Measurements from ENCODE around the gene CTTNBP2NL. TPM values are rescaled to one million over a fixed set of nuclear protein-coding genes. Genes with fewer than 3 reads are reported as not detected.
"Not testable (repeated sequence)": the region's sequence is repeated elsewhere in the genome, so short reads cannot be mapped to it uniquely, and the experiment has no call there.

CTTNBP2NL gene
- total RNA-seq, 4 donors from 2014 or later: 25.9 to 59.4 (median 49.3) TPM

DNA sequence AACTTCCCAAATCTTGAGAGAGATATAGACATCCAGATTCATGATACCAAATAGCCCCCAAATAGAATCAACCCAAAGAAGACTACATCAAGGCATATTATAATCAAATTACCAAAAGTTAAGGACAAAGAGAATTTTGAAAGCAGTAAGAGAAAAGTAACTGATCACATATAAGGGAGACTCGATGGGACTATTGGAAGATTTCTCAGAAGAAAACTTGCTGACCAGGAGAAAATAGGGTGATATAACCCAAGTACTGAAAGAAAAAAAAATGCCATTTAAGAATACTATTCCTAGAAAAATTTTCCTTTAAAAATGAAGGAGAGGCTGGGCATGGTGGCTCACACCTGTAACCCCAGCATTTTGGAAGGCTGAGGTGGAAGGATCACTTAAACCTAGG, 82.3 kb downstream of the CTTNBP2NL start:
- Histone ChIP-seq H3K9me3 (peaks cover 14% of the 10 kb centered on the region), H3K36me3 (no peaks in the 10 kb centered on the region), H3K27me3 (no peaks in the 10 kb centered on the region), H3K4me1 (no peaks in the 10 kb centered on the region), H3K4me3 (no peak overlapping the region), H3K27ac (no peak overlapping the region)
- no peak for DNase-seq (ENCODE audit: low spot score in 2 of 2)
- TF ChIP-seq, protein P1, sequence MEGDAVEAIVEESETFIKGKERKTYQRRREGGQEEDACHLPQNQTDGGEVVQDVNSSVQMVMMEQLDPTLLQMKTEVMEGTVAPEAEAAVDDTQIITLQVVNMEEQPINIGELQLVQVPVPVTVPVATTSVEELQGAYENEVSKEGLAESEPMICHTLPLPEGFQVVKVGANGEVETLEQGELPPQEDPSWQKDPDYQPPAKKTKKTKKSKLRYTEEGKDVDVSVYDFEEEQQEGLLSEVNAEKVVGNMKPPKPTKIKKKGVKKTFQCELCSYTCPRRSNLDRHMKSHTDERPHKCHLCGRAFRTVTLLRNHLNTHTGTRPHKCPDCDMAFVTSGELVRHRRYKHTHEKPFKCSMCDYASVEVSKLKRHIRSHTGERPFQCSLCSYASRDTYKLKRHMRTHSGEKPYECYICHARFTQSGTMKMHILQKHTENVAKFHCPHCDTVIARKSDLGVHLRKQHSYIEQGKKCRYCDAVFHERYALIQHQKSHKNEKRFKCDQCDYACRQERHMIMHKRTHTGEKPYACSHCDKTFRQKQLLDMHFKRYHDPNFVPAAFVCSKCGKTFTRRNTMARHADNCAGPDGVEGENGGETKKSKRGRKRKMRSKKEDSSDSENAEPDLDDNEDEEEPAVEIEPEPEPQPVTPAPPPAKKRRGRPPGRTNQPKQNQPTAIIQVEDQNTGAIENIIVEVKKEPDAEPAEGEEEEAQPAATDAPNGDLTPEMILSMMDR (IDR thresholded peaks at IDR 0.05): no peak
- TF ChIP-seq POLR2AphosphoS5 (IDR thresholded peaks at IDR 0.05) (no peak), EP300 (IDR thresholded peaks at IDR 0.05) (no peak), POLR2A (IDR thresholded peaks at IDR 0.05) (no peak)
- WGBS: 94% methylated on average over 1 of the region's 1 CpG

DNA sequence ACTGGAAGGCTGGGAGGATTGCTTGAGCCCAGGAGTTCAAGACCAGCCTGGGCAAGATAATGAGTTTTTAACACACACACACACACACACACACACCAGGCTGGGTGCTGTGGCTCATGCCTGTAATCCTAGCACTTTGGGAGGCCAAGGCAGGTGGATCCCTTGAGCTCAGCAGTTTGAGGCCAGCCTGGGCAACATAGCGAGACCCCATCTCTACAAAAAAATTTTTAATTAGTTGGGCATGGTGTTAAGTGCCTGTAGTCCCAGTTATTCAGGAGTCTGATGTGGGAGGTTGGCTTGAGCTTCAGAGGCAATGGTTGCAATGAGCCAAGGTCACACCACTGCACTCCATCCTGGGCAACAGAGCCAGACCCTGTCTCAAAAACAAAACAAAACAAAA, 90.0 kb downstream of the CTTNBP2NL start:
- DNase-seq (ENCODE audit: low spot score in 2 of 2); H3K27me3 ChIP-seq; H3K4me1 ChIP-seq; H3K4me3 ChIP-seq; H3K36me3 ChIP-seq; H3K9me3 ChIP-seq; H3K27ac ChIP-seq: not testable (repeated sequence)
- 100% methylated on average over 1 of the region's 1 CpG for WGBS

DNA sequence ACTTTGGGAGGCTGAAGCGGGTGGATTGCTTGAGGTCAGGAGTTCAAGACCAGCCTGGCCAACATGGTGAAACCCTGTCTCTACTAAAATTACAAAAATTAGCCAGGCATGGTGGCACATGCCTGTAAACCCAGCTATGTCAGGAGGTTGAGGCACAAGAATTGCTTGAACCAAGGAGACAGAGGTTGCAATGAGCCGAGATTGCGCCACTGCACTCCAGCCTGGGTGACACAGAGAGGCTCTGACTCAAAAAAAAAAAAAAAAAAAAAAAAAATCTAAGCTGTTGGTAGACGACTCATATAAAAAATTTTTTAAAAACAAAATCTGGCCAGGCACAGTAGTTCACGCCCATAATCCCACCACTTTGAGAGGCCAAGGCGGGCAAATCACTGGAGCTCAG, 91.7 kb downstream of the CTTNBP2NL start:
- not testable (repeated sequence) for H3K27me3 ChIP-seq; DNase-seq (ENCODE audit: low spot score in 2 of 2); H3K27ac ChIP-seq; H3K36me3 ChIP-seq; H3K4me1 ChIP-seq; H3K4me3 ChIP-seq; H3K9me3 ChIP-seq
- WGBS: 88% methylated on average over 6 of the region's 6 CpGs

DNA sequence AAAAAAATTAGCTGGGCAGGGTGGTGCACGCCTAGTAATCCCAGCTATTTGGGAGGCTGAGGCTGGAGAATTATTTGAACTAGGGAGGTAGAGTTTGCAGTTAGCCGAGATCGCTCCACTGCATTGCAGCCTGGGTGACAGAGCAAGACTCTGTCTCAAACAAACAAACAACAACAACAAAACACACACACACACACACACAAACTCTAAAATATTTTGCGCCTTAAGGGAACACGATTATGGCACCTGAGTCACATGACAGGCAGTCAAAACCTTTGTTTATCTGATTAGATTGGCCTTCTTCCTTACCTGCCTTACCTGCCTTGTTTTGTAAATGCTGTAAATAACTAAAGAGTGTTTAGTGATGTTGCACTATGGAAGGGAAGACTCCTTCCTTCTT, 92.1 kb downstream of the CTTNBP2NL start:
- no peak overlapping the region for H3K27ac ChIP-seq
- H3K27me3 ChIP-seq: no peaks in the 10 kb centered on the region
- H3K4me3 ChIP-seq: no peak overlapping the region
- WGBS: 95% methylated on average over 5 of the region's 5 CpGs
- no peaks in the 10 kb centered on the region for H3K36me3 ChIP-seq
- DNase-seq (ENCODE audit: low spot score in 2 of 2): no peak
- TF ChIP-seq POLR2A (IDR thresholded peaks at IDR 0.05) (no peak), POLR2AphosphoS5 (IDR thresholded peaks at IDR 0.05) (no peak), EP300 (IDR thresholded peaks at IDR 0.05) (no peak)
- TF ChIP-seq, protein P1 (IDR thresholded peaks at IDR 0.05): no peak
- H3K4me1 ChIP-seq: no peaks in the 10 kb centered on the region
- no peaks in the 10 kb centered on the region for H3K9me3 ChIP-seq

DNA sequence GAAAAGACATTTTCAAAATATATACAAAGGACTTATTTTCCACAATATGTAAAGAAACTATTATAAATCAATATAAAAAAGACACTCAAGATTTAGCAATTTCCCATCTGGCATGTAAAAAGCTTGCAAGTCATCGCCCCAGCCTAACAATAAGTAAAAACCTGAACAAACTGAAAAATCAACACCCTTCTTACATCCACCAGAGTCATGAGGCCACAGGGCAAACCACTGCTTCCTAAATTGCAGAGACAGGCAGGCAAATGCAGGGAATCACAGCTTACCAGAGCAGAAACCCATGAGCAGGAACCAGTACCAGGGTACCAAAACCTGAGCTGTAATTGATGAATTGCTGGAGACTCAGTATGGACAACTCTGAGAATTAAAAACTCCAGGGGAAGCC, 96.1 kb downstream of the CTTNBP2NL start:
- DNase-seq (ENCODE audit: low spot score in 2 of 2): no peak
- Histone ChIP-seq H3K4me3 (no peak overlapping the region), H3K27ac (no peak overlapping the region), H3K9me3 (no peaks in the 10 kb centered on the region), H3K36me3 (no peaks in the 10 kb centered on the region), H3K4me1 (no peaks in the 10 kb centered on the region), H3K27me3 (no peaks in the 10 kb centered on the region)
- 90% methylated on average over 1 of the region's 1 CpG for whole genome bisulfite sequencing
- no peak for TF ChIP-seq POLR2AphosphoS5 (IDR thresholded peaks at IDR 0.05)
- no peak for TF ChIP-seq EP300 (IDR thresholded peaks at IDR 0.05)
- TF ChIP-seq, protein P1 (IDR thresholded peaks at IDR 0.05): no peak
- TF ChIP-seq POLR2A (IDR thresholded peaks at IDR 0.05): no peak

DNA sequence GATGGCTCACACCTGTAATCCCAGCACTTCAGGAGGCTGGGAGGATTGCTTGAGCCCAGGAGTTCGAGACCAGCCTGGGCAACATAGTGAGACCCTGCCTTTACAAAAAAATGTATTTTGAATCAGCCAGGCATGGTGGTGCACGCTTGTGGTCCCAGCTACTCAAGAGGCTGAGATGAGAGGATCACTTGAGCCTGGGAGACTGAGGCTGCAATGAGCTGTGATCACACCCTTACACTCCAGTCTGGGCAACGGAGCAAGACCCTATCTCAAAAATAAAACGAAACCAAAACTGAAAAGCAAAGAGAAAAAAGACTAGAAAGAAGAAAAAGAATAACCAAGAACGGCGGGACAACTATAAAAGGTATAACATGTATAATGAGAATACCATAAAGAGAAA, 97.3 kb downstream of the CTTNBP2NL start:
- no peak for DNase-seq (ENCODE audit: low spot score in 2 of 2)
- 96% methylated on average over 6 of the region's 6 CpGs for WGBS
- Histone ChIP-seq H3K36me3 (no peaks in the 10 kb centered on the region), H3K9me3 (no peaks in the 10 kb centered on the region), H3K27me3 (no peaks in the 10 kb centered on the region), H3K4me3 (no peak overlapping the region), H3K4me1 (no peaks in the 10 kb centered on the region), H3K27ac (no peak overlapping the region)
- TF ChIP-seq EP300 (IDR thresholded peaks at IDR 0.05) (no peak), POLR2AphosphoS5 (IDR thresholded peaks at IDR 0.05) (no peak), POLR2A (IDR thresholded peaks at IDR 0.05) (no peak)
- TF ChIP-seq, protein P1 (IDR thresholded peaks at IDR 0.05): no peak

All from suprapubic skin (tissue), 4 donors.